GM12878 (cell line): Measurements from ENCODE around the gene BTK. TPM values are rescaled to one million over a fixed set of nuclear protein-coding genes. Genes with fewer than 3 reads are reported as not detected.

ENCODE experiments used
- ATAC-seq: fragments of 200-7000 bp; cut with Tn5 transposase; 3 replicates; pipeline ENCODE4 v1.9.1; 2020; ENCODE audit warnings: mild to moderate bottlenecking, moderate library complexity
- BruUV-seq: library from RNA; stranded (reverse); fragments of 400-500 nt; replicated peaks from 2 replicates; lab custom pipeline; 2021; lab: Mats Ljungman, UMichigan
- CTCF ChIA-PET: fragments of 300-600 bp; sonication (Branson Sonifier 250); formaldehyde crosslinking; extraction: SDS; loops from one replicate; lab custom pipeline; 2021; ENCODE audit warnings: inconsistent platforms; lab: Yijun Ruan, JAX
- POLR2A ChIA-PET: fragments of 350-600 bp; formaldehyde crosslinking; extraction: SDS; loops from one replicate; lab custom pipeline; 2021; ENCODE audit warnings: inconsistent platforms; lab: Charles Lee
- RAD21 ChIA-PET: fragments of 300-600 bp; sonication (Branson Sonifier 250); formaldehyde crosslinking; loops from one replicate; lab custom pipeline; 2023; ENCODE audit warnings: antibody characterized with exemption; ENCODE audit not compliant: unreplicated experiment; lab: Charles Lee
- SMC1A ChIA-PET: fragments of 300-600 bp; sonication (Branson Sonifier 250); formaldehyde crosslinking; loops from one replicate; lab custom pipeline; 2023; ENCODE audit not compliant: unreplicated experiment, uncharacterized antibody; lab: Charles Lee
- DNase-seq: peaks from one replicate; pipeline ENCODE4 v3.0.0-alpha.2; 2011; ENCODE audit warnings: low read depth, low spot score
- FAIRE-seq: peaks from 3 replicates; lab custom pipeline; 2011; peaks lifted over from hg19 to GRCh38; lab: Jason Lieb, UNC
- H2AFZ ChIP-seq: 2 replicates; pipeline ENCODE4 v1.6.0; 2011; ENCODE audit warnings: low read depth, low read length, control low read depth; ENCODE audit not compliant: control insufficient read depth
- H3K27ac ChIP-seq: 2 replicates; pipeline ENCODE4 v1.5.1; 2011; ENCODE audit warnings: control low read depth; ENCODE audit not compliant: control insufficient read depth, insufficient read depth
- H3K27me3 ChIP-seq, 2 experiments: replicated peaks in 1 of 2; 2 replicates each; pipeline versions ENCODE4 v1.6.0 to v1.6.1; 2011; ENCODE audit warnings: low read length in 1 of 2; ENCODE audit not compliant: control insufficient read depth in 2 of 2, insufficient read depth in 2 of 2
- H3K36me3 ChIP-seq, 2 experiments: 2 replicates each; pipeline ENCODE4 v1.5.1; 2011; ENCODE audit warnings: low read length in 1 of 2; ENCODE audit not compliant: control insufficient read depth in 2 of 2, insufficient read depth in 2 of 2
- H3K4me1 ChIP-seq: 2 replicates; pipeline ENCODE4 v1.6.1; 2011; ENCODE audit warnings: mild to moderate bottlenecking, low read length, moderate library complexity, mixed read lengths; ENCODE audit not compliant: control insufficient read depth, insufficient read depth
- H3K4me2 ChIP-seq: 2 replicates; pipeline ENCODE4 v1.6.0; 2011; ENCODE audit warnings: control low read depth; ENCODE audit not compliant: control insufficient read depth, insufficient read depth
- H3K4me3 ChIP-seq: fragments of 200-600 bp; sonication (generic); 2 replicates; pipeline ENCODE4 v1.5.1; 2016
- H3K79me2 ChIP-seq: 2 replicates; pipeline ENCODE4 v1.6.0; 2011; ENCODE audit warnings: low read length; ENCODE audit not compliant: control insufficient read depth, insufficient read depth
- H3K9ac ChIP-seq: 2 replicates; pipeline ENCODE4 v1.8.0; 2011; ENCODE audit warnings: low read length, control low read depth, mixed read lengths; ENCODE audit not compliant: control insufficient read depth, insufficient read depth
- H3K9me3 ChIP-seq: replicated peaks from 3 replicates; pipeline ENCODE4 v1.5.1; 2011; ENCODE audit warnings: mild to moderate bottlenecking, low read length; ENCODE audit not compliant: control insufficient read depth, insufficient read depth
- H4K20me1 ChIP-seq: 2 replicates; pipeline ENCODE4 v1.6.0; 2011; ENCODE audit not compliant: control insufficient read depth, insufficient read depth
- FOXM1 ChIP-seq: IDR thresholded peaks from 2 replicates; pipeline ENCODE4 v1.6.1; 2012; ENCODE audit warnings: low read depth, mild to moderate bottlenecking, inconsistent platforms, low read length, moderate library complexity
- HDAC6 ChIP-seq: fragments of 200-600 bp; sonication (generic); IDR thresholded peaks from one replicate; pipeline ENCODE4 v1.8.0; 2017; ENCODE audit warnings: antibody characterized with exemption; ENCODE audit not compliant: unreplicated experiment
- IRF5 ChIP-seq: fragments of 450-650 bp; IDR thresholded peaks from 2 replicates; pipeline ENCODE4 v1.6.1; 2017; ENCODE audit warnings: borderline replicate concordance
- KAT2A ChIP-seq: conservative IDR thresholded peaks from 2 replicates; pipeline ENCODE4 v1.6.1; 2011; ENCODE audit warnings: low read depth, low read length; ENCODE audit not compliant: control insufficient read depth
- NR2C1 ChIP-seq: fragments of 450-650 bp; IDR thresholded peaks from 2 replicates; pipeline ENCODE4 v1.6.1; 2017; ENCODE audit warnings: antibody characterized with exemption, mild to moderate bottlenecking, moderate library complexity
- POLR2A ChIP-seq: IDR thresholded peaks from 2 replicates; pipeline ENCODE4 v1.6.1; 2011; ENCODE audit warnings: low read depth, mild to moderate bottlenecking, low read length
- POU2F2 ChIP-seq: IDR thresholded peaks from 3 replicates; pipeline ENCODE4 v1.6.1; 2011; ENCODE audit warnings: low read depth, mild to moderate bottlenecking, low read length, borderline replicate concordance
- PRDM15 ChIP-seq: fragments of 450-650 bp; formaldehyde crosslinking; IDR thresholded peaks from 2 replicates; pipeline ENCODE4 v1.4.0; 2020; ENCODE audit warnings: mild to moderate bottlenecking, moderate library complexity
- RCOR1 ChIP-seq: conservative IDR thresholded peaks from 2 replicates; pipeline ENCODE4 v1.6.1; 2012; ENCODE audit warnings: low read depth, low read length, improper control_type of control experiment
- SP1 ChIP-seq: IDR thresholded peaks from one replicate; pipeline ENCODE4 v1.6.1; 2011; ENCODE audit warnings: low read depth, low read length
- STAT1 ChIP-seq: fragments of 450-650 bp; conservative IDR thresholded peaks from 2 replicates; pipeline ENCODE4 v1.6.1; 2014; ENCODE audit warnings: antibody characterized with exemption, mild to moderate bottlenecking
- ZBTB33 ChIP-seq: fragments of 450-650 bp; IDR thresholded peaks from 2 replicates; pipeline ENCODE4 v1.6.1; 2017; ENCODE audit warnings: mild to moderate bottlenecking
- ZNF687 ChIP-seq: fragments of 450-650 bp; IDR thresholded peaks from 2 replicates; pipeline ENCODE4 v1.6.1; 2017; ENCODE audit warnings: mild to moderate bottlenecking, moderate library complexity
- WGBS: methylation state at CpG from one replicate; pipeline ENCODE4 v1.1.6; 2016; ENCODE audit warnings: low lambda C conversion rate; ENCODE audit not compliant: insufficient replicate concordance, insufficient coverage; ENCODE audit errors: missing lambda C conversion rate; 5-methylcytosine and 5-hydroxymethylcytosine counted together
- in situ Hi-C: fragments of 300-500 bp; cut with MboI; formaldehyde crosslinking; loops from 9 replicates; pipeline ENCODE4 v1.14.3; 2018; ENCODE audit warnings: mixed read lengths
- intact Hi-C: fragments of 100-400 bp; cut with micrococcal nuclease; formaldehyde crosslinking; loops from one replicate; pipeline ENCODE4 v1.14.2; 2022; ENCODE audit not compliant: unreplicated experiment
- polyA plus RNA-seq, 11 experiments: library from polyadenylated mRNA; depleted of rRNA in 4 of 11; unstranded in 6 of 11; stranded (reverse) in 5 of 11; fragments of >200 nt; fragmentation: Nextera tagmentation in 4 of 11; fragmentation: Illumina TruSeq in 1 of 11; extraction: Ambion mirVana in 4 of 11; extraction: Trizol in 1 of 11; gene quantifications; 1 replicate in 1 of 11; 2 replicates in 10 of 11; pipeline versions ENCODE4 v1.2.1 to v1.2.3, GENCODE V29; 2011 to 2016; ENCODE audit warnings: inconsistent platforms in 2 of 11, missing spikeins in 2 of 11, low read depth in 1 of 11
- total RNA-seq, 4 experiments: library from RNA; depleted of rRNA in 3 of 4; stranded (reverse); fragments of >200 nt in 3 of 4; fragmentation: Illumina TruSeq in 1 of 4; extraction: Trizol in 1 of 4; gene quantifications; 2 replicates each; pipeline versions ENCODE4 v1.2.1 to v1.2.3, GENCODE V29; 2013 to 2021

BTK gene
- total and polyA plus RNA-seq, 10 of the 15 experiments (the other 5 are each of a cell fraction or from before 2014, with no cell fraction given), result 24.0 to 154 (median 88.9) TPM

GRCh38 chrX:101416691-101417090 is 30.7 kb upstream of the BTK start:
- WGBS, result 77% methylated on average over 7 of the region's 7 CpGs
- Histone ChIP-seq H3K79me2 (peaks cover 10% of the 10 kb centered on the region), H3K9ac (no peak overlapping the region), H3K27ac (no peak overlapping the region), H3K4me1 (peaks cover 20% of the 10 kb centered on the region), H3K36me3 (peaks cover 0 to 4% of the 10 kb centered on the region in 2 experiments; a peak in 1 of 4 replicates), H3K4me2 (no peak overlapping the region), H3K9me3 (no peaks in the 10 kb centered on the region), H2AFZ (no peak overlapping the region), H3K27me3 (no peaks in the 10 kb centered on the region), H4K20me1 (no peaks in the 10 kb centered on the region), H3K4me3 (no peak overlapping the region)
- ChIA-PET POLR2A (interaction anchor here (1.2 kb wide), 1 partner anchor 26 kb away, joined by 3 read pairs; the partner anchor contains the start of gene RPL36A), CTCF (interaction anchor here (0.7 to 5.4 kb wide), 8 partner anchors 12 to 387 kb away, joined by 4 to 39 read pairs (median 6); no protein-coding TSS in a partner anchor), SMC1A (interaction anchor here (0.9 to 2.1 kb wide), 7 partner anchors 10 to 382 kb away, joined by 3 to 5 read pairs (median 4); no protein-coding TSS in a partner anchor), RAD21 (interaction anchor here (1.2 to 2.4 kb wide), 3 partner anchors 178 to 380 kb away, joined by 4 to 18 read pairs (median 5); no protein-coding TSS in a partner anchor)
- FAIRE-seq (no peak), ATAC-seq (no peak), DNase-seq (no peak)
- no TSS peak for BruUV-seq
- in situ Hi-C loops, result loop anchor here (5.0 kb wide), 2 partner anchors 176 to 381 kb away; no protein-coding TSS in a partner anchor
- TF ChIP-seq POU2F2 (no peak), RCOR1 (no peak), ZNF687 (no peak), ZBTB33 (no peak), KAT2A (no peak), IRF5 (no peak), FOXM1 (no peak), NR2C1 (no peak), POLR2A (no peak), PRDM15 (no peak), SP1 (no peak), HDAC6 (no peak), STAT1 (no peak)
- intact Hi-C loops, result loop anchor here (5.0 kb wide), 2 partner anchors 181 to 201 kb away; partner anchors contain the start of gene ARMCX6
